NCI-H2196 treated with DMSO at 0.1 percent for 48 hours (cell line): ENCODE data around the gene CLEC16A.
"Not testable (repeated sequence)": the region's sequence is repeated elsewhere in the genome, so short reads cannot be mapped to it uniquely, and the experiment has no call there.

Source experiments
- DNase-seq: peaks from one replicate; lab custom pipeline; 2025; ENCODE audit not compliant: unreplicated experiment; lab: John Stamatoyannopoulos, UW

Gene CLEC16A

DNA sequence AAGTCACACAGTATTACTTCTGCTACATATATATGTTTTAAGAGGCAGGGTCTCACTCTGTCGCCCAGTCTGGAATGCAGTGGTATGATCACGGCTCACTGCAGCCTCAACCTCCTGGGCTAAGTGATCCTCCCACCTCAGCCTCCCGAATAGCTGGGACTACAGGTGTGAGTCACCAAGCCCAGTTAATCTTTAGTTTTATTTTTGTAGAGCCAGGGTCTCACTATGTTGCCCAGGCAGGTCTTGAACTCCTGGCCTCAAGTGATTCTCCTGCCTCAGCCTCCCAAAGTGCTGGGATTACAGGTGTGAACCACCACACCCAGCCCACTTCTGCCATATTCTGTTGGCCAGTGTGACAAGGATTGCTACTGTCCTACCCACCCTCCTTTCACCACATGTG is 19.1 kb upstream of the CLEC16A start:
- DNase-seq, result not testable (repeated sequence)

GRCh38 chr16:10926094-10926493 is 18.3 kb upstream of the CLEC16A start:
- peak; percentile 41 for DNase-seq

DNA sequence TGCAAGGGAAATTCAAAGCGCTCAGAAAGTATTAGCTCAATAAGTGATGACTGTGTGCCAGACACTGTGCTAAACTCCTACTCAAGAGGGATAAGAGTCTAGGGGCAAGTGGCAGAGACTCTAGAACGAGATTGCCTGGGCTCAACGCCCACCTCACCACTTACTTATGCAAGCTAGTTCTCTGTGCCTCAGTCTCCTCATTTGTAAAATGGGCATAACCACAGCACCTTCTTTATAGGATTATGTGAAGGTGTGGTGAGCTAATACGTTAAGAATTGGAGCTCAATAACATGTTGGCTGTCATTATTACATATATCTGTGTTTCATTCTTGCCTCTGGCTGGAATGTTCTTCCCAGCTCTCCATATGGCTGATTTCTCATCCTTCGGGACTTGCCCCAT is 17.5 kb upstream of the CLEC16A start:
- DNase-seq, result no peak

- DNase-seq, result no peak
Observed at GRCh38 chr16:10927497-10928112, 16.8 kb upstream of the CLEC16A start.

- peak; percentile 49 for DNase-seq
Observed at GRCh38 chr16:10929097-10929496, 15.3 kb upstream of the CLEC16A start.

GRCh38 chr16:10929853-10930754 is 14.3 kb upstream of the CLEC16A start:
- peak; percentile 78 for DNase-seq

DNA sequence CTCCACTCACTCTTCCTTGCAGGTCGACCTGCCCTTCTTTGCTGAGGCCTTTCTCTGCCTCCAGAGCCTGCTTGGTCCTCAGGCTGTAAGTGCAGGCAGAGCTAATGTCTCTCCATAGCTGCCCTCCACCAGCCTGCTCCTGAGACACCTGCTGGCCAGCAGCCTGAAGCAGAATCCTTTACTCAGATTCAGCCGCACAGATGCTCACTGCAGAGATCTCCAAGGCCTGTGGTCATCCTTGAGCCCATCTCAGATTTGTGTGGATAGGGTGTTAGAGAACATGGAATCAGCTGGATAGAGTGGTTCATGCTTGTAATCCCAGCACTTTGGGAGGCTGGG is 13.6 kb upstream of the CLEC16A start:
- no peak for DNase-seq

DNA sequence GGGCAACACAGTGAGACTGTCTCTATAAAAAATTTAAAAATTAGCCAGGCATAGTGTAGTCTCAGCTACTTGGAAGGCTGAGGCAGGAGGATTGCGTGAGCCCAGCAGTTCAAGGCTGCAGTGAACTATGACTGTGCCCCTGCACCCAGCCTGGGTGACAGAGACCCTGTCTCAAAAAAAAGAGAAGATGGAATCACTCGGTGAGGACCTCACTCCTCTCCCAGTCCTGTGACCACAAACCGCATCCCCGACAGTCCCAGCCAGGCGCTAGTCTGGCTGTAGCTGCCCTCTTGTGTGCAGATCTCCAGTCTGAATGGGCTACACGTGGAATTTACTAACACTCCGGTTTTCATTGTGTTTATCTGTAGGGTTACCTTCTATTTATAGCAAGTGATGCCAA is 13.2 kb upstream of the CLEC16A start:
- DNase-seq, result no peak

DNA sequence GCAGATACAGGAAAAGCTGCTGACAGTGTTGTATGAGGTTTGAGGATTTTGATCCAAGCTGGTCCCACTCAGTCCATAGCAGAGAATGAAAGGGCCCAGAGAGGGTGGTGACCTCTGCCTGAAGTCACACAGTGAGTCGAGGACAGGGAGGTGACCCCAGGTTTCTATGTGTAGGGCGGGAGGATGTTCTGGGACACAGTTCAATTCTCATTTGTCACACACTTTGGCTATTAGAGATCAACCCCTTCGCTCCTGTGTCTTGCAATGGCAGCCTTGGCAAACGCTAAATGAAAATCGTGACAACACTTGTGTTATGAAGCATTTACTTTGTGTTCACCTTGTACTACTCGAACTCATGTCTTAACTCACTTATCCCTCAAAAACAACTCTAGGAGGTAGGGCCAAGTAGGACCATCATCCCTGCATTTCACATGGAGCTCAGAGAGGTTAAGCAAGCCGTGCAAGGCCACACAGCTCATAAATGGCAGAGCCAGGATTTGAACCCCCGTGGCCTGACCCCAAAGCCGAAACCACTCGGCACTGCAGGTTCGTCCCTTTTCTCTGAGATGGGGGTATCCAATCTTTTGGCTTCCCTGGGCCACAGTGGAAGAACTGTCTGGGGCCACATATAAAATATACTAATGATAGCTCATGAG is 12.3 kb upstream of the CLEC16A start:
- no peak for DNase-seq

- no peak for DNase-seq
Observed at GRCh38 chr16:10932959-10933710, 11.2 kb upstream of the CLEC16A start.

DNA sequence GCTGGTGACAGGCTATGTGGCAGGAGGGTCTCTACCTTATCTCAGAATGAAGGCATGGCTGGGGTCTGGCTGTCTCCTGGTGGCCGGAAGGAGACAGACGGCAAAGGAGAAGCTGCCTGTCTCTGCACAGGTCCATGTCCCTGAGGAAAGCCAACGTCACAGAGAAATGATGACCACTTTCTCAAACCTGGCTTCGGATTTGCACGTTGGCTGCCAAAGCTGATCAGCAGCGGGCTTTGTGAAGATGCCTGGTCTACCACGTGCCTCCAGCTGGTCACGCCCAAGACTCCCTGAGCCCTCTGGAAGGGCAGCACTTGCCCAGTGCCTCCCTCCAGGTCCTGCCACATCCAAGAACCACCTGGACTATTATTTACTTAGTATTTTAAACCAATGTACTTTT is 10.5 kb upstream of the CLEC16A start:
- DNase-seq, result peak; percentile 79

DNA sequence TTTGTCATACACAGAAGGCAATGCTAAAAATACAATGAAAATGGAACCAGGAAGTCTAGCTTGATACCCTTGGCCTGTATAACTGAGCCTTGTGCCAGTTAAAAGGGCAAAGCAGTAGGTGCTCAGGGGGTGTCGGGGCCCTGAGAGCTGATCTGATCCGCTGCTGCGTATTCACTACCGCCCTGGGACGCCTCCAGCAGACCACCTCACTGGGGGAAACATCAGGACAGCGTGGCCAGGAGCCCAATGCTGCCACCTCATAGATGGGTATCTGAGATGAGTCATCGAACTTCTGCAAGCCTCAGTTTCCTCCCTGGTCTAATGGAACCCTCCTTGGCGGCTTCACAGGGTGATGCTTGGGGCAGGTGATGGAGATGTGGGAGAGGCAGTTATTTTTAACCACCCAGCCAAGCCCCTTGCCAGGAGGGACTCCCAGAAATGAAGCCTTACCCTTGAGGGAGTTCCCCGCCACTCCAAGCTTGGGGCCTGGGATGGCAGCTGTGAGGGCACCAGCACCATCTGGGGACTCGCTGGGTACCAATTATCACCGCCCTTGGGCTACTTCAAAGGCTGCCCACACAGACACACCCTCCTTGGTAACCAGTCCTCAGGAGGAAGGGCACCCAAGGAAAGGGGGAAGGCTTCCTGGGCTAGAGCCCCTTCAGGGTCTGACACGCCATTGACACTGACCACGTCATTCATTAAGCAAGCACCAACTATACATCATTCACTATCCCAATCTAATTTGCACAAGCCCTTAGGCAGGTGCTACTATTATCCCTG is 9.8 kb upstream of the CLEC16A start:
- DNase-seq, result no peak

- no peak for DNase-seq
Observed at GRCh38 chr16:10935226-10935915, 9.0 kb upstream of the CLEC16A start.

GRCh38 chr16:10936272-10936984 is 7.9 kb upstream of the CLEC16A start:
- DNase-seq, result no peak

GRCh38 chr16:10937068-10937859 is 7.1 kb upstream of the CLEC16A start:
- DNase-seq, result no peak

GRCh38 chr16:10938321-10938720 is 6.0 kb upstream of the CLEC16A start:
- DNase-seq, result no peak

- DNase-seq, result no peak
Observed at GRCh38 chr16:10938796-10939648, 5.3 kb upstream of the CLEC16A start.
